ENCODE measurements around the gene ERAL1.

DNA sequence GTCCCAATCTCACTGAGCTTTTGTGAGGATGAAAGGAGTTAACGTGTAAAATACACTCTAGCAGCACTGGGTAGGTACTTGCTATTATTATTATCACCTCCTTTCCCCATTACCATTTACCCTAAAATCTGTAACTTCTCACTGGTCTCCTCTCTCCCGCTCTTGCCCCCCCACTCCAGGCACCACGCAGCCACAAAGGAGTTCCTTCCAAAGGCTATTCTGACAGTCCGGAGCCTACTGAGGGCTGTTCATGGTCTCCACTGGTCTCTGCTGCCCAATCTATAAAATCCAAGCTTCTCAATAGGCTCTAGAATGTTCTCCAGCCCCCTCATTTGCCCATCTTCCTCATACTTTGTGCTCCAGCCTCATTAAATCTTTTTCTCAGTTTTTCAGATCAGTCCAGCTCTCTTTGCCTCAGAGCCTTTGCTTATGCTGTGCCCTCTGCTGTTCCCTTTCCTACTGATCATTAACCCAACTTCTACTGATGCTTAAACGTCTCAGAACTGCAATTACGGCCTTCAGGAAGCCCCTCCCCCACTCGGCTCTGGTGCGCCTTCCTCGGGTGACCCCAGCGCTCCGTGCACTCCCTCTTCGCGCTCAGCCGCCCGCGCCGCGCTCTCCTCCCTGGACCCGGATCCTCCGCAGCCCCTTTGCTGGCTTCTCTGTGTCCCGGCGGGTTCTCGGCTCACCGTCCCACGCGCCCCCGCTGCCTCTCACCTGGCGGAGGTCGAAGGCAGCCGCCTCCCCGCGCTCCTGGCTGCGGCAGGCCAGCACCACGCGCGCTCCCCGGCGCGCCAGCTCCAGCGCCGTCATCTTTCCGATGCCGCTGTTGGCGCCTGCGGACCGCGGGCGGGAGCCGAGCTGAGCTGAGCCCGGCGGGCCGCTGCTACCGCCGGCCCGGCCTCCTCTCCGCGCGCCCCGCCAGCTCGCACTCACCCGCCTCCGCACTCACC, 47.3 kb downstream of the ERAL1 start:
- TF ChIP-seq, protein P1, sequence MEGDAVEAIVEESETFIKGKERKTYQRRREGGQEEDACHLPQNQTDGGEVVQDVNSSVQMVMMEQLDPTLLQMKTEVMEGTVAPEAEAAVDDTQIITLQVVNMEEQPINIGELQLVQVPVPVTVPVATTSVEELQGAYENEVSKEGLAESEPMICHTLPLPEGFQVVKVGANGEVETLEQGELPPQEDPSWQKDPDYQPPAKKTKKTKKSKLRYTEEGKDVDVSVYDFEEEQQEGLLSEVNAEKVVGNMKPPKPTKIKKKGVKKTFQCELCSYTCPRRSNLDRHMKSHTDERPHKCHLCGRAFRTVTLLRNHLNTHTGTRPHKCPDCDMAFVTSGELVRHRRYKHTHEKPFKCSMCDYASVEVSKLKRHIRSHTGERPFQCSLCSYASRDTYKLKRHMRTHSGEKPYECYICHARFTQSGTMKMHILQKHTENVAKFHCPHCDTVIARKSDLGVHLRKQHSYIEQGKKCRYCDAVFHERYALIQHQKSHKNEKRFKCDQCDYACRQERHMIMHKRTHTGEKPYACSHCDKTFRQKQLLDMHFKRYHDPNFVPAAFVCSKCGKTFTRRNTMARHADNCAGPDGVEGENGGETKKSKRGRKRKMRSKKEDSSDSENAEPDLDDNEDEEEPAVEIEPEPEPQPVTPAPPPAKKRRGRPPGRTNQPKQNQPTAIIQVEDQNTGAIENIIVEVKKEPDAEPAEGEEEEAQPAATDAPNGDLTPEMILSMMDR (IDR thresholded peaks at IDR 0.05 in 8 of 11, conservative IDR thresholded peaks at IDR 0.05 in 3 of 11) = no peak
- no peak for TF ChIP-seq POLR2A (IDR thresholded peaks at IDR 0.05)
- TF ChIP-seq POLR2AphosphoS5 (IDR thresholded peaks at IDR 0.05) = no peak
